Measurements from ENCODE around the gene ELF3.

Gene ELF3

DNA sequence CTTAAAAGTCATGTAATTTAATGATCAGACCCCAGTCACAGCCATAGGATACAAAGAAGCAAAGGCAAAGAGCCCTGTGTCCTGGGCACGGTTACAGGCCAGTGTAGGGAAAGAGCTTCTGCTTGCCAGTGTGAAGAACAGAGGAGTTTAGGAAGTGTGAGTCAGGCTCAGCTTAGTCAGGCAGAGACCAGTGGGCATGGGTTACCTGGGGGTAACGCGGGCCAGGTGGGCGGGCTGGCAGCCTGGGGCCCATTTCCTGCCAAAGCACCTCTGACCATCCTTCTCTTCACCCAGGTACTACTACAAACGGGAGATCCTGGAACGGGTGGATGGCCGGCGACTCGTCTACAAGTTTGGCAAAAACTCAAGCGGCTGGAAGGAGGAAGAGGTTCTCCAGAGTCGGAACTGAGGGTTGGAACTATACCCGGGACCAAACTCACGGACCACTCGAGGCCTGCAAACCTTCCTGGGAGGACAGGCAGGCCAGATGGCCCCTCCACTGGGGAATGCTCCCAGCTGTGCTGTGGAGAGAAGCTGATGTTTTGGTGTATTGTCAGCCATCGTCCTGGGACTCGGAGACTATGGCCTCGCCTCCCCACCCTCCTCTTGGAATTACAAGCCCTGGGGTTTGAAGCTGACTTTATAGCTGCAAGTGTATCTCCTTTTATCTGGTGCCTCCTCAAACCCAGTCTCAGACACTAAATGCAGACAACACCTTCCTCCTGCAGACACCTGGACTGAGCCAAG is 4.7 kb downstream of the ELF3 start:
- H3K4me3 ChIP-seq (ENCODE audit: low read depth, low read length): no peak overlapping the region
- no peak for TF ChIP-seq CTCF (IDR thresholded peaks at IDR 0.05; ENCODE audit: low read depth, low read length)
- H3K27me3 ChIP-seq (ENCODE audit: insufficient read depth, low read depth, severe bottlenecking): no peaks in the 10 kb centered on the region
- H3K27ac ChIP-seq: no peak overlapping the region
- no peaks in the 10 kb centered on the region for H3K9me3 ChIP-seq (ENCODE audit: severe bottlenecking)
- peaks cover 55% of the 10 kb centered on the region for H3K36me3 ChIP-seq
- no peak for DNase-seq

DNA sequence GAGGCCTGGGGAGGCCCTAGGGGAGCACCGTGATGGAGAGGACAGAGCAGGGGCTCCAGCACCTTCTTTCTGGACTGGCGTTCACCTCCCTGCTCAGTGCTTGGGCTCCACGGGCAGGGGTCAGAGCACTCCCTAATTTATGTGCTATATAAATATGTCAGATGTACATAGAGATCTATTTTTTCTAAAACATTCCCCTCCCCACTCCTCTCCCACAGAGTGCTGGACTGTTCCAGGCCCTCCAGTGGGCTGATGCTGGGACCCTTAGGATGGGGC is 5.2 kb downstream of the ELF3 start:
- H3K27me3 ChIP-seq (ENCODE audit: insufficient read depth, low read depth, severe bottlenecking): no peaks in the 10 kb centered on the region
- no peak for TF ChIP-seq CTCF (IDR thresholded peaks at IDR 0.05; ENCODE audit: low read depth, low read length)
- H3K27ac ChIP-seq: no peak overlapping the region
- H3K9me3 ChIP-seq (ENCODE audit: severe bottlenecking): no peaks in the 10 kb centered on the region
- DNase-seq: no peak
- peaks cover 55% of the 10 kb centered on the region for H3K36me3 ChIP-seq
- H3K4me3 ChIP-seq (ENCODE audit: low read depth, low read length): no peak overlapping the region

- DNase-seq: no peak
- TF ChIP-seq CTCF (IDR thresholded peaks at IDR 0.05; ENCODE audit: low read depth, low read length): no peak
- Histone ChIP-seq H3K4me3 (ENCODE audit: low read depth, low read length) (no peak overlapping the region), H3K27me3 (ENCODE audit: insufficient read depth, low read depth, severe bottlenecking) (no peaks in the 10 kb centered on the region), H3K9me3 (ENCODE audit: severe bottlenecking) (no peaks in the 10 kb centered on the region), H3K27ac (no peak overlapping the region), H3K36me3 (peaks cover 55% of the 10 kb centered on the region)
Measured at GRCh38 chr1:202016022-202016810, 5.8 kb downstream of the ELF3 start.

DNA sequence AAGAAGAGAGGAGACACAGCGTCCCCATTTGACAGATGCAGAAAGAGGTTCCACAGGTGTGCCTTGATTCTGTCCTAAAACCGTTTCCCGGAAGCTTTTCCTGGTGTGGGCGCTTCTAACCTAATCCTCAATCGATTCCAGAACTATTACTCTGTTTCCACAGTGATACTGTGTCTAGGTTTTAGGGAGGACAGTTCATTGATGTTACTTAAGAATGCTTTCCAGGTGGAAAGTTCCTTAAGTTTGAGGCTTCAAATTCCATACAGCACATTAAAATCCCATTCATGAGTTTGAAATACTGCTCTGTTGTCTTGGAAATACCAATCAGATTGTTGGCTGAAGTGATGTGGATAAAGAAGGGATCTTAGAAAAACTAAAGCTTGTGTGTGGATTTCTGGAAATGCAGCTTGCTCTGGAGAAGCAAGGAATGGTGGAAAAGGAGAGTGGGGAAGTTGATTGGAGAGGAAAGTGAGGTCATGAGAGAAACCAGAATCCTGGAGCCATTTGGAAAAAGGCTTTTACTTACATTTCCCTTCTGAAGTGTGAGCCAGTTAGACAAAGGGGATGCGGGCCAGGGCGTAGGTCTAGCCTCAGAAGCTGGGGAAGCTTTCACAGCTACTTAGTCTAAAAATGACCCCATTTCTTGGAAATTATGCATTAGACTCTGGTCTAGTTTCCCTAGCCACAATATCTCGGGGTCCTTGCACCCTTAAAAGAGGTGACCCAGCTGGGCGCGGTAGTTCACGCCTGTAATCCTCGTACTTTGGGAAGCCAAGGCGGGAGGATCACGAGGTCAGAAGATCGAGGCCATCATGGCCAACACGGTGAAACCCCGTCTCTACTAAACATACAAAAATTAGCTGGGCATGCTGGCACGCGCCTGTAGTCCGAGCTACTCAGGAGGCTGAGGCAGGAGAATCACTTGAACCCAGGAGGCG is 6.7 kb downstream of the ELF3 start:
- Histone ChIP-seq H3K36me3 (peaks cover 51% of the 10 kb centered on the region), H3K9me3 (ENCODE audit: severe bottlenecking) (no peaks in the 10 kb centered on the region), H3K27ac (peak overlapping the region; percentile 65), H3K27me3 (ENCODE audit: insufficient read depth, low read depth, severe bottlenecking) (no peaks in the 10 kb centered on the region), H3K4me3 (ENCODE audit: low read depth, low read length) (no peak overlapping the region)
- no peak for DNase-seq
- TF ChIP-seq CTCF (IDR thresholded peaks at IDR 0.05; ENCODE audit: low read depth, low read length): no peak

- peak; percentile 83 for DNase-seq
- Histone ChIP-seq H3K4me3 (ENCODE audit: low read depth, low read length) (no peak overlapping the region), H3K27ac (peak overlapping the region; percentile 65)
Measured at GRCh38 chr1:202017749-202018467, 7.5 kb downstream of the ELF3 start.

More at GRCh38 chr1:202017749-202018467, 7.5 kb downstream of the ELF3 start:
- Histone ChIP-seq H3K36me3 (peaks cover 43% of the 10 kb centered on the region), H3K9me3 (ENCODE audit: severe bottlenecking) (no peaks in the 10 kb centered on the region), H3K27me3 (ENCODE audit: insufficient read depth, low read depth, severe bottlenecking) (no peaks in the 10 kb centered on the region)
- TF ChIP-seq CTCF (IDR thresholded peaks at IDR 0.05; ENCODE audit: low read depth, low read length): no peak

Measured in WERI-Rb-1 (cell line).